Astrocyte (in vitro differentiated cells and primary cell): ENCODE data around the gene RANBP6.

Source experiments
- CTCF ChIP-seq: IDR thresholded peaks from 2 replicates; pipeline ENCODE4 v1.5.1; 2011; ENCODE audit warnings: low read depth, mild to moderate bottlenecking, inconsistent platforms, low read length, moderate library complexity; ENCODE audit not compliant: insufficient read depth
- EZH2 ChIP-seq: IDR thresholded peaks from 2 replicates; pipeline ENCODE4 v1.6.1; 2012; ENCODE audit warnings: mild to moderate bottlenecking, low read length, inconsistent platforms; ENCODE audit not compliant: insufficient read depth

GRCh38 chr9:5978523-5978922 is 36.9 kb downstream of the RANBP6 start:
- no peak for TF ChIP-seq CTCF
- TF ChIP-seq EZH2 = no peak
